Diencephalon (tissue), 1 donor: ENCODE data around the gene LACTB. TPM values are rescaled to one million over a fixed set of nuclear protein-coding genes. Genes with fewer than 3 reads are reported as not detected.

ENCODE experiments used
- total RNA-seq: library from RNA; depleted of rRNA; stranded (reverse); fragments of >200 nt; gene quantifications from one replicate; pipeline ENCODE4 v1.2.3, GENCODE V29; 2014

Gene LACTB, protein sequence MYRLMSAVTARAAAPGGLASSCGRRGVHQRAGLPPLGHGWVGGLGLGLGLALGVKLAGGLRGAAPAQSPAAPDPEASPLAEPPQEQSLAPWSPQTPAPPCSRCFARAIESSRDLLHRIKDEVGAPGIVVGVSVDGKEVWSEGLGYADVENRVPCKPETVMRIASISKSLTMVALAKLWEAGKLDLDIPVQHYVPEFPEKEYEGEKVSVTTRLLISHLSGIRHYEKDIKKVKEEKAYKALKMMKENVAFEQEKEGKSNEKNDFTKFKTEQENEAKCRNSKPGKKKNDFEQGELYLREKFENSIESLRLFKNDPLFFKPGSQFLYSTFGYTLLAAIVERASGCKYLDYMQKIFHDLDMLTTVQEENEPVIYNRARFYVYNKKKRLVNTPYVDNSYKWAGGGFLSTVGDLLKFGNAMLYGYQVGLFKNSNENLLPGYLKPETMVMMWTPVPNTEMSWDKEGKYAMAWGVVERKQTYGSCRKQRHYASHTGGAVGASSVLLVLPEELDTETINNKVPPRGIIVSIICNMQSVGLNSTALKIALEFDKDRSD
- 16.1 TPM for total RNA-seq

DNA sequence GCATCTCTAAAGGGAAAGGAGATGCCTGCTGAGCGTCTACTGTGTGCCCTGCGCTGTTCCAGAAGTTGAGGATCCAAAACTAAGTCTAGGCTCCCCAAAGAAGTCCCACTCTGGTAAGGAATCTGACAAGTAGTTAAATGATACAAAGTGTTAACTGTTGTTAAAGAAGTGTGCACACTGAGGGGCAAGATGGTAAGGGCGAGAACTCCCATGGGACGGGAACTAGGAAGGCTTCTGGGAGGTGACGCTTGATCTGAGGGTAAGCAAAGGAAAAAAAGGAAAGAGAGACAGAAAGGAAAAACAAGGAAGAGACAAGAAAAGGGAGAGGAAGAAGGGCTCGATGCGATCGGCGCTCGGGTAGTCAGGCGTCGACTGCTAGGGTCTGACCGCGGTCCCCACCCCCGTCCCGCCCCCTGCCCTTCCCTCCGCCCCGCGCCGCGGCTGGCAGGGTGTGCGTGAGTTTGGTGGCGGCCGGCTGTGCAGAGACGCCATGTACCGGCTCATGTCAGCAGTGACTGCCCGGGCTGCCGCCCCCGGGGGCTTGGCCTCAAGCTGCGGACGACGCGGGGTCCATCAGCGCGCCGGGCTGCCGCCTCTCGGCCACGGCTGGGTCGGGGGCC lies at the start of gene LACTB:
Gene LACTB (plus strand): TSS at position 480 of the 620 bp plus-strand sequence. CDS start 11 bp downstream, at position 491.

DNA sequence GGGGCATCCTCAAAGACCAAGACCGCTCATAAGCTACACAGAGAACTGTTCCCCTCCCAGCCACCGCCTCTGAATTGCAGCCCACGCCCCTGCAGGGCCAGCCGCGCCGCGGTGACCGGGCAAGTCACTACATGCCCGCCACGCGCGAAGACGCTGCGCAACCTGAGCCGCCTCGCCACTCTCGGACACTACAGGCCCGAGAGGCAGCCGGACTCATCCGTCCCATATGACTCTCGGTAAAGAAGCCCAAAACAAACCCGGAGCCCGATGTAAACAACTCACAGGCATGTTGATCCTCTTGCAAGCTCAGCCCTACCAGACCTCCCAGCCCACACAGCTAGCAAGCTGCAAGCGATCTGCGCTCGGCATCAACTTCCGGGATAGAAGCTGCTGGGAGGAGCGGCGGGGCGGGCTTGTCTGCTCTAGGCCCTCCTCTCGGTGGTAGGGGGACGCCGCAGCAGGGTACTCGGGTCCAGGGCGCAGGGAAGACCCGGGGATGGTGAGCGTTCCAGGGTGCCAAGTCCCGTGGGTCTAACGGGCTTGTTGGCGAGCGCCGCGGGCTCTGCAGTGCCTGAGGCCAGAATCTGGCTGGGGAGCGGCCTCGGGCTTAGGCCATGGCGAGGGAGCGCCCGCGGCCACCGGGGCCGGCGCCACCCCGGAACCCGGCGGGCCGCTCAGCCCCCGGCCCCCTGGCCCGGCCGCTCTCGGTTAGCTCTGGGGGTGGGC lies 35.6 kb downstream of the LACTB start, which contains the start of gene RPS27L:
Gene RPS27L (minus strand): TSS at position 360 of the 726 bp plus-strand sequence. CDS start 72 bp downstream, at position 288.

DNA sequence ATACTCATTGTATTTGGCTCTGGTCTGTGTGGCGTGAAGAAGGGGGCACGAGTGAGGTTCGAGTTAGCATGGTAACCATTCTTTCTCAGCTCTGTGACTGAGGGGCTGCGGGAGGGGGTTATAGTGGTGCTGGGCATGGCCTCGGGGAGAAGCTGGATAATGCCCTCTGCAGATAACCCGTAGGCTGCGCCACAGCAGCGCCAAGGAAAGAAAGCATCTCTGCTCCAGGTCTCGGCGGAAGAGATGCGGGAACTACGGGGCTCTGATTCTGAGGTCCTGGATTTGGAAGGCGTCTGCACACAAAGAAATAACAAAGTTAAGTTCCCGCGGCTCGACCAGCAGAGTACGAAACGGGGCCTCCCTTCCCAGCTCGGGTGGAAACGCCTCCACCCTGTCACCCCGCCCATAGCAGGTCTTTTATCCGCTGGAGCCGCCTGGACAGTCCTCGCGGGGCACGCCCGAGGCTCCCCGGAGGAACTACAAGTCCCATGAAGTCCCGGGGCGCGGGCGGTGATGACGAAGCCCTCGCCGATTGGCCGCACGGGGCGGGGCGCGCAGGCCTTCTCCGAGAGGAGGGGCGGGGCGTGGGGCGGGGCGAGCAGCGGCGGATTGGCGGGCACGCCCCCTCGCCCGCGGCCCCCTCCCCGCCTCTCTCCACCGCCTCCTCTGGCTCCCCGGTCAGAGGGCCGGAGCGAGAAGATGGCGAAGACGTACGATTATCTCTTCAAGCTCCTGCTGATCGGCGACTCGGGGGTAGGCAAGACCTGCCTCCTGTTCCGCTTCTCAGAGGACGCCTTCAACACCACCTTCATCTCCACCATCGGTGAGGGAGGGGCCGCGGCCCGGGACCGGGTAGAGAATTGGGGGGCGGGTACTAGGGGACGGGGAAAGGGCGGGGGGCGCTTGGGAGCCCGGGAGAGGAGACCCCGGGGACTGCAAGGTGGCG lies 67.5 kb downstream of the LACTB start, which contains the start of gene RAB8B:
Gene RAB8B (plus strand): TSS at position 681 of the 946 bp plus-strand sequence. CDS start 19 bp downstream, at position 700.

Other genes starting within 250 kb of the LACTB start
- 122 TPM for gene TPM1, start 79.1 kb upstream of the LACTB start, total RNA-seq
- gene RPS27L, start 35.6 kb downstream of the LACTB start, total RNA-seq, result 24.7 TPM
- 112 TPM for gene RAB8B, start 67.7 kb downstream of the LACTB start, total RNA-seq
- 21.2 TPM for gene APH1B, start 155.7 kb downstream of the LACTB start, total RNA-seq